ENCODE results near the gene IGSF23.
"Not testable (repeated sequence)": the region's sequence is repeated elsewhere in the genome, so short reads cannot be mapped to it uniquely, and the experiment has no call there.

DNA sequence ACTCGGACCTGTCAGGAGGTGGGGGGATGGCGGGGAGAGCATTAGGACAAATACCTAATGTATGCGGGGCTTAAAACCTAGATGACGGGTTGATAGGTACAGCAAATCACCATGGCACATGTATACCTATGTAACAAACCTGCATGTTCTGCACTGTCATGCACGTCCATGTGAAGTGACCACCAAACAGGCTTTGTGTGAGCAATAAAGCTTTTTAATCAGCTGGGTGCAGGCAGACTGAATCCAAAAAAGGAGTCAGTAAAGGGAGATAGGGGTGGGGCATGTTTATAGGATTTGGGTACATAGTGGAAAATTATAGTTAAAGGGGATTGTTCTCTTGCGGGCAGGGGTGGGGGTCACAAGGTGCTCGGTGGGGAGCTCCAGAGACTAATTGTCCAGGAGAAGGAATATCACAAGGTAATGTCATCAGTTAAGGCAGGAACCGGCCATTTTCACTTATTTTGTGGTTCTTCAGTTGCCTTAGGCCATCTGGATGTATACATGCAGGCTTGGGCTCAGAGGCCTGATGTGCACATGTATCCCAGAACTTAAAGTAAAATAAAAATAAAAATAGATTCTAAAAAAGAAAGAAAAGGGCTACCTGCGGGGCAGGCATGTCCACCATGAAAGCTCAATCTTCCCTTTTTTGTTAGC, 21.9 kb upstream of the IGSF23 start:
- TF ChIP-seq EP300, POLR2A (IDR thresholded peaks at IDR 0.05): not testable (repeated sequence)
- TF ChIP-seq, protein P1, sequence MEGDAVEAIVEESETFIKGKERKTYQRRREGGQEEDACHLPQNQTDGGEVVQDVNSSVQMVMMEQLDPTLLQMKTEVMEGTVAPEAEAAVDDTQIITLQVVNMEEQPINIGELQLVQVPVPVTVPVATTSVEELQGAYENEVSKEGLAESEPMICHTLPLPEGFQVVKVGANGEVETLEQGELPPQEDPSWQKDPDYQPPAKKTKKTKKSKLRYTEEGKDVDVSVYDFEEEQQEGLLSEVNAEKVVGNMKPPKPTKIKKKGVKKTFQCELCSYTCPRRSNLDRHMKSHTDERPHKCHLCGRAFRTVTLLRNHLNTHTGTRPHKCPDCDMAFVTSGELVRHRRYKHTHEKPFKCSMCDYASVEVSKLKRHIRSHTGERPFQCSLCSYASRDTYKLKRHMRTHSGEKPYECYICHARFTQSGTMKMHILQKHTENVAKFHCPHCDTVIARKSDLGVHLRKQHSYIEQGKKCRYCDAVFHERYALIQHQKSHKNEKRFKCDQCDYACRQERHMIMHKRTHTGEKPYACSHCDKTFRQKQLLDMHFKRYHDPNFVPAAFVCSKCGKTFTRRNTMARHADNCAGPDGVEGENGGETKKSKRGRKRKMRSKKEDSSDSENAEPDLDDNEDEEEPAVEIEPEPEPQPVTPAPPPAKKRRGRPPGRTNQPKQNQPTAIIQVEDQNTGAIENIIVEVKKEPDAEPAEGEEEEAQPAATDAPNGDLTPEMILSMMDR (IDR thresholded peaks at IDR 0.05): not testable (repeated sequence)

All from stomach (tissue), 4 donors.